H1 (cell line): ENCODE measurements around the gene KCTD8. TPM values are rescaled to one million over a fixed set of nuclear protein-coding genes. Genes with fewer than 3 reads are reported as not detected.
A peak's percentile ranks its signal among the peaks of the same experiment; 100 is the strongest.

Source experiments
- CTCF ChIA-PET: fragments of 300-600 bp; sonication (Branson Sonifier 250); formaldehyde crosslinking; loops from one replicate; lab custom pipeline; 2021; ENCODE audit not compliant: partially characterized antibody; lab: Charles Lee
- POLR2A ChIA-PET: fragments of 300-600 bp; sonication (Branson Sonifier 250); formaldehyde crosslinking; loops from one replicate; lab custom pipeline; 2021; ENCODE audit warnings: inconsistent platforms; ENCODE audit not compliant: partially characterized antibody; lab: Charles Lee
- DNase-seq, 2 experiments: peaks; one replicate each; pipeline versions ENCODE4 v3.0.0 to v3.0.0-alpha.2; 2010 to 2022; ENCODE audit warnings: low spot score in 2 of 2, low read depth in 1 of 2, mixed read lengths in 1 of 2
- FAIRE-seq: peaks from 2 replicates; lab custom pipeline; 2011; peaks lifted over from hg19 to GRCh38; lab: Jason Lieb, UNC
- H2AFZ ChIP-seq: 2 replicates; pipeline ENCODE4 v1.8.1; 2012; ENCODE audit warnings: low read length, inconsistent platforms
- H2AK5ac ChIP-seq: 2 replicates; pipeline ENCODE4 v1.6.1; 2013; ENCODE audit warnings: low read depth, low read length
- H2BK120ac ChIP-seq: replicated peaks from 2 replicates; pipeline ENCODE3; 2013; ENCODE audit warnings: low read depth, low read length, inconsistent platforms
- H2BK12ac ChIP-seq: 2 replicates; pipeline ENCODE4 v1.6.1; 2013; ENCODE audit warnings: low read depth, low read length
- H2BK15ac ChIP-seq: 2 replicates; pipeline ENCODE4 v1.6.1; 2013; ENCODE audit warnings: low read length
- H2BK20ac ChIP-seq: 2 replicates; pipeline ENCODE4 v1.6.1; 2013; ENCODE audit warnings: low read length
- H2BK5ac ChIP-seq: 2 replicates; pipeline ENCODE4 v1.6.1; 2013; ENCODE audit warnings: low read depth, low read length
- H3K14ac ChIP-seq: 2 replicates; pipeline ENCODE4 v1.6.1; 2013; ENCODE audit warnings: inconsistent platforms; ENCODE audit not compliant: insufficient read length
- H3K18ac ChIP-seq: 2 replicates; pipeline ENCODE4 v1.6.1; 2013; ENCODE audit warnings: low read length; ENCODE audit errors: extremely low read depth
- H3K23ac ChIP-seq: 2 replicates; pipeline ENCODE4 v1.6.1; 2013; ENCODE audit warnings: inconsistent platforms; ENCODE audit not compliant: insufficient read length
- H3K23me2 ChIP-seq: 2 replicates; pipeline ENCODE4 v1.6.1; 2013; ENCODE audit warnings: low read depth, low read length
- H3K27ac ChIP-seq: 2 replicates; pipeline ENCODE4 v1.6.1; 2011; ENCODE audit warnings: low read depth, low read length, inconsistent platforms
- H3K27me3 ChIP-seq, 4 experiments: replicated peaks in 1 of 4; 1 replicate in 1 of 4; 2 replicates in 3 of 4; pipeline versions ENCODE4 v1.6.1 to v1.8.1; 2011 to 2013; ENCODE audit warnings: low read length in 3 of 4, mild to moderate bottlenecking in 3 of 4, inconsistent platforms in 2 of 4, mixed read lengths in 2 of 4, moderate library complexity in 1 of 4; ENCODE audit not compliant: control insufficient read depth in 3 of 4, insufficient read depth in 3 of 4; ENCODE audit errors: extremely low read depth in 1 of 4
- H3K36me3 ChIP-seq, 4 experiments: 2 replicates each; pipeline versions ENCODE4 v1.6.1 to v1.8.1; 2011 to 2013; ENCODE audit warnings: mild to moderate bottlenecking in 4 of 4, low read length in 3 of 4, moderate library complexity in 2 of 4, control low read depth in 1 of 4, inconsistent platforms in 1 of 4; ENCODE audit not compliant: insufficient read depth in 4 of 4, control insufficient read depth in 2 of 4
- H3K4ac ChIP-seq: replicated peaks from 2 replicates; pipeline ENCODE3; 2013; ENCODE audit warnings: low read length, low read depth, mixed read lengths, inconsistent platforms; ENCODE audit not compliant: insufficient read length
- H3K4me1 ChIP-seq, 4 experiments: replicated peaks in 1 of 4; 1 replicate in 1 of 4; 2 replicates in 3 of 4; pipeline versions ENCODE4 v1.6.1 to v1.8.1; 2011 to 2013; ENCODE audit warnings: low read length in 3 of 4, inconsistent platforms in 2 of 4, mixed read lengths in 1 of 4; ENCODE audit not compliant: insufficient read depth in 4 of 4, control insufficient read depth in 3 of 4
- H3K4me2 ChIP-seq, 2 experiments: 2 replicates each; pipeline versions ENCODE4 v1.6.1 to v1.8.1; 2011 to 2013; ENCODE audit warnings: low read depth in 2 of 2, low read length in 2 of 2, control low read depth in 1 of 2, inconsistent platforms in 1 of 2, mild to moderate bottlenecking in 1 of 2; ENCODE audit not compliant: insufficient read depth in 1 of 2
- H3K4me3 ChIP-seq, 4 experiments: fragments of 200-600, 300-600 bp in 1 of 4; sonication (generic), shearing (Covaris generic), sonication (Bioruptor Twin) in 1 of 4; 2 replicates each; pipeline versions ENCODE4 v1.5.1 to v1.8.1; 2011 to 2016; ENCODE audit warnings: low read length in 4 of 4, low read depth in 3 of 4, control low read depth in 2 of 4, inconsistent platforms in 2 of 4, mild to moderate bottlenecking in 2 of 4, mixed read lengths in 1 of 4, moderate library complexity in 1 of 4; ENCODE audit not compliant: insufficient read depth in 2 of 4; ENCODE audit errors: extremely low read depth in 1 of 4
- H3K56ac ChIP-seq: replicated peaks from 2 replicates; pipeline ENCODE3; 2013; ENCODE audit warnings: low read depth, mild to moderate bottlenecking, mixed read lengths, low read length, inconsistent platforms; ENCODE audit not compliant: insufficient read length
- H3K79me1 ChIP-seq: 2 replicates; pipeline ENCODE4 v1.6.1; 2013; ENCODE audit warnings: low read depth, low read length, control low read depth
- H3K79me2 ChIP-seq, 2 experiments: 2 replicates each; pipeline versions ENCODE4 v1.6.1 to v1.8.1; 2012 to 2013; ENCODE audit warnings: low read length in 2 of 2, mild to moderate bottlenecking in 2 of 2, inconsistent platforms in 1 of 2; ENCODE audit not compliant: insufficient read depth in 2 of 2, control insufficient read depth in 1 of 2
- H3K9ac ChIP-seq, 4 experiments: replicated peaks in 1 of 4; 1 replicate in 1 of 4; 2 replicates in 3 of 4; pipeline versions ENCODE4 v1.6.1 to v1.8.1; 2011 to 2013; ENCODE audit warnings: low read depth in 3 of 4, low read length in 3 of 4, control low read depth in 2 of 4, mild to moderate bottlenecking in 2 of 4, moderate library complexity in 2 of 4, inconsistent platforms in 1 of 4; ENCODE audit errors: extremely low read depth in 1 of 4
- H3K9me3 ChIP-seq, 2 experiments: 2 replicates each; pipeline versions ENCODE4 v1.6.1 to v1.8.1; 2012 to 2013; ENCODE audit warnings: mild to moderate bottlenecking in 2 of 2, moderate library complexity in 2 of 2, control low read depth in 1 of 2, inconsistent platforms in 1 of 2, low read depth in 1 of 2, low read length in 1 of 2, mixed read lengths in 1 of 2; ENCODE audit not compliant: insufficient read depth in 2 of 2
- H4K20me1 ChIP-seq, 2 experiments: replicated peaks in 1 of 2; 2 replicates each; pipeline versions ENCODE3 to v1.8.1; 2011 to 2013; ENCODE audit warnings: inconsistent platforms in 2 of 2, low read length in 2 of 2, mild to moderate bottlenecking in 1 of 2; ENCODE audit not compliant: insufficient read depth in 2 of 2, control insufficient read depth in 1 of 2
- H4K5ac ChIP-seq: 2 replicates; pipeline ENCODE4 v1.6.1; 2013; ENCODE audit warnings: low read length, low read depth, mixed read lengths, inconsistent platforms; ENCODE audit not compliant: insufficient read length
- H4K8ac ChIP-seq: 2 replicates; pipeline ENCODE4 v1.8.0; 2013; ENCODE audit warnings: mild to moderate bottlenecking, moderate library complexity, low read length, inconsistent platforms; ENCODE audit not compliant: insufficient read depth; ENCODE audit errors: extremely low read depth
- H4K91ac ChIP-seq: replicated peaks from 2 replicates; pipeline ENCODE3; 2013; ENCODE audit warnings: low read length, mixed read lengths, inconsistent platforms; ENCODE audit not compliant: insufficient read length
- BACH1 ChIP-seq: IDR thresholded peaks from 2 replicates; pipeline ENCODE4 v1.6.1; 2012; ENCODE audit warnings: low read length, improper control_type of control experiment
- BCL11A ChIP-seq, 2 experiments: IDR thresholded peaks; one replicate each; pipeline ENCODE4 v1.6.1; 2011; ENCODE audit warnings: low read depth in 2 of 2, low read length in 2 of 2, mild to moderate bottlenecking in 2 of 2
- JUN ChIP-seq: IDR thresholded peaks from 2 replicates; pipeline ENCODE4 v1.6.1; 2011; ENCODE audit warnings: low read depth, mild to moderate bottlenecking, improper control_type of control experiment, low read length
- MAFK ChIP-seq: IDR thresholded peaks from 2 replicates; pipeline ENCODE4 v1.6.1; 2012; ENCODE audit warnings: low read depth, mild to moderate bottlenecking, improper control_type of control experiment, low read length
- NANOG ChIP-seq: IDR thresholded peaks from 2 replicates; pipeline ENCODE4 v1.6.1; 2011; ENCODE audit warnings: low read length, low read depth, mild to moderate bottlenecking, inconsistent platforms; ENCODE audit not compliant: insufficient read depth, poor library complexity, severe bottlenecking
- RAD21 ChIP-seq, 2 experiments: IDR thresholded peaks in 1 of 2; conservative IDR thresholded peaks in 1 of 2; 2 replicates each; pipeline ENCODE4 v1.6.1; 2011; ENCODE audit warnings: low read depth in 2 of 2, low read length in 2 of 2, improper control_type of control experiment in 1 of 2, inconsistent platforms in 1 of 2, mild to moderate bottlenecking in 1 of 2, moderate library complexity in 1 of 2
- RBBP5 ChIP-seq: IDR thresholded peaks from 2 replicates; pipeline ENCODE4 v1.7.1; 2012; ENCODE audit warnings: low read depth, mild to moderate bottlenecking, inconsistent platforms, low read length, moderate library complexity, borderline replicate concordance
- RNF2 ChIP-seq: fragments of 200-900, 300-1000 bp; sonication (generic); IDR thresholded peaks from 2 replicates; pipeline ENCODE4 v1.7.1; 2016; ENCODE audit warnings: borderline replicate concordance, low read depth, mild to moderate bottlenecking, antibody characterized with exemption, low read length; ENCODE audit not compliant: poor library complexity, severe bottlenecking; ENCODE audit errors: missing control alignments
- SUZ12 ChIP-seq: fragments of 200-600 bp; sonication (generic); IDR thresholded peaks from 2 replicates; pipeline ENCODE4 v1.6.1; 2012; ENCODE audit warnings: mild to moderate bottlenecking, inconsistent platforms, low read length, moderate library complexity, mixed read lengths
- TBP ChIP-seq: IDR thresholded peaks from 2 replicates; pipeline ENCODE4 v1.6.1; 2011; ENCODE audit warnings: low read depth, low read length, improper control_type of control experiment
- WGBS, 2 experiments: shearing (Covaris generic) in 1 of 2; methylation state at CpG; one replicate each; pipeline versions ENCODE4 v1.1.6 to v1.1.7; 2013 to 2015; ENCODE audit warnings: low lambda C conversion rate in 2 of 2, mixed read lengths in 2 of 2, inconsistent platforms in 1 of 2, low coverage in 1 of 2, missing lambda C conversion rate in 1 of 2; ENCODE audit not compliant: insufficient replicate concordance in 2 of 2, insufficient coverage in 1 of 2, insufficient read length in 1 of 2; ENCODE audit errors: extremely low coverage in 1 of 2, missing lambda C conversion rate in 1 of 2; 5-methylcytosine and 5-hydroxymethylcytosine counted together
- polyA plus RNA-seq, 7 experiments: library from polyadenylated mRNA; depleted of rRNA in 3 of 7; stranded (reverse) in 5 of 7; unstranded in 2 of 7; fragments of >200 nt in 5 of 7; fragments of 200-250 nt in 2 of 7; gene quantifications; 1 replicate in 5 of 7; 2 replicates in 1 of 7; 4 replicates in 1 of 7; pipeline versions ENCODE4 v1.2.1 to v1.2.3, GENCODE V29; 2011 to 2013; ENCODE audit warnings: missing spikeins in 2 of 7, mixed read lengths in 2 of 7
- total RNA-seq: library from RNA; stranded (reverse); fragmentation: NEBNext Ultra II Directional; extraction: Animal tissue kit (Norgen Biotek cat#: 25700); gene quantifications from 2 replicates; pipeline ENCODE4 v1.2.1, GENCODE V29; 2021
- TF ChIP-seq, protein P1 (sequence below), 3 experiments: IDR thresholded peaks; 1 replicate in 2 of 3; 2 replicates in 1 of 3; pipeline versions ENCODE4 v1.5.1 to v1.6.1; 2011; ENCODE audit warnings: low read length in 3 of 3, mild to moderate bottlenecking in 3 of 3, inconsistent platforms in 2 of 3, low read depth in 1 of 3, moderate library complexity in 1 of 3; ENCODE audit not compliant: insufficient read depth in 1 of 3; ENCODE audit errors: control extremely low read depth in 1 of 3

The KCTD8 gene
- total and polyA plus RNA-seq, 2 of the 8 experiments (the other 6 are each of a cell fraction or from before 2014, with no cell fraction given): 2.9 to 3.7 TPM

DNA sequence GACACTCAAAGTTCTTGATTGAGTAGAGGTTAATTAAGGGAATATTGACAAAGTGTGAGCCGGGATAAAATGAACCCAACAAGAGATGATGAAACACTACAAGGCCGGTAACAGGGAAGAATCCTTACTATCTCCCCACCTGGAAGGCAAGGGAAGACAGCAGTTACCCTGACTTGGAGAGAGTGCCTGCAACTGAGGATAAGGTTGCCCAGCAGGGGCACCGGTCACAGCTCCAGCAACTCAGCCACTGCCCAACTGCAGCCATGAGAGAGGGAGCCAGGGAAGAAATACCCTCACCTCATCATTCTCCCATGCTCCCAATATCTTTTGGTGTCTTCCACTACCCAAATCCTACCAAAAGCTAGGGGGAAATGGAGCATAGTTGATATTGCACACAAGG is 212.7 kb downstream of the KCTD8 start:
- FAIRE-seq (no peak), DNase-seq (no peak)
- no peak overlapping the region for H3K14ac ChIP-seq
- no peaks in the 10 kb centered on the region for H3K36me3 ChIP-seq
- TF ChIP-seq TBP: no peak
- no peak for TF ChIP-seq MAFK
- TF ChIP-seq BACH1: no peak
- no peak for TF ChIP-seq BCL11A (IDR thresholded peaks at IDR 0.05; ENCODE audit: low read depth in 2 of 2, low read length in 2 of 2)
- TF ChIP-seq RAD21 (IDR thresholded peaks at IDR 0.05 in 1 of 2, conservative IDR thresholded peaks at IDR 0.05 in 1 of 2; ENCODE audit: low read depth in 2 of 2, low read length in 2 of 2): peak; percentile 5 to 8; a peak in 2 of 4 replicates
- TF ChIP-seq, protein P1, sequence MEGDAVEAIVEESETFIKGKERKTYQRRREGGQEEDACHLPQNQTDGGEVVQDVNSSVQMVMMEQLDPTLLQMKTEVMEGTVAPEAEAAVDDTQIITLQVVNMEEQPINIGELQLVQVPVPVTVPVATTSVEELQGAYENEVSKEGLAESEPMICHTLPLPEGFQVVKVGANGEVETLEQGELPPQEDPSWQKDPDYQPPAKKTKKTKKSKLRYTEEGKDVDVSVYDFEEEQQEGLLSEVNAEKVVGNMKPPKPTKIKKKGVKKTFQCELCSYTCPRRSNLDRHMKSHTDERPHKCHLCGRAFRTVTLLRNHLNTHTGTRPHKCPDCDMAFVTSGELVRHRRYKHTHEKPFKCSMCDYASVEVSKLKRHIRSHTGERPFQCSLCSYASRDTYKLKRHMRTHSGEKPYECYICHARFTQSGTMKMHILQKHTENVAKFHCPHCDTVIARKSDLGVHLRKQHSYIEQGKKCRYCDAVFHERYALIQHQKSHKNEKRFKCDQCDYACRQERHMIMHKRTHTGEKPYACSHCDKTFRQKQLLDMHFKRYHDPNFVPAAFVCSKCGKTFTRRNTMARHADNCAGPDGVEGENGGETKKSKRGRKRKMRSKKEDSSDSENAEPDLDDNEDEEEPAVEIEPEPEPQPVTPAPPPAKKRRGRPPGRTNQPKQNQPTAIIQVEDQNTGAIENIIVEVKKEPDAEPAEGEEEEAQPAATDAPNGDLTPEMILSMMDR (IDR thresholded peaks at IDR 0.05; ENCODE audit: control extremely low read depth in 1 of 3, insufficient read depth in 1 of 3, low read depth in 1 of 3, low read length in 3 of 3): peak in 2 of 3 experiments; percentile 15 to 27; a peak in 2 of 4 replicates
- TF ChIP-seq SUZ12: no peak
- no peak for TF ChIP-seq JUN
- TF ChIP-seq NANOG: no peak
- TF ChIP-seq RBBP5: no peak
- no peak for TF ChIP-seq RNF2
- H2BK12ac ChIP-seq: no peak overlapping the region
- ChIA-PET CTCF (no interaction called here), POLR2A (no interaction called here)
- no peak overlapping the region for H3K27ac ChIP-seq
- H2BK120ac ChIP-seq: no peak overlapping the region
- H3K18ac ChIP-seq: no peak overlapping the region
- H3K4me2 ChIP-seq: no peak overlapping the region
- peaks cover 0 to 6% (median 2%) of the 10 kb centered on the region in 4 experiments; a peak in 4 of 7 replicates for H3K27me3 ChIP-seq
- no peak overlapping the region for H2AK5ac ChIP-seq
- H4K91ac ChIP-seq: no peak overlapping the region
- H3K79me2 ChIP-seq: no peaks in the 10 kb centered on the region
- whole genome bisulfite sequencing, 2 experiments: 80% methylated on average over 3 of the region's 3 CpGs; no CpG with 5 or more reads in 1 of the 2 experiments
- H3K9ac ChIP-seq: no peak overlapping the region
- H3K79me1 ChIP-seq: no peaks in the 10 kb centered on the region
- H3K9me3 ChIP-seq: no peaks in the 10 kb centered on the region
- no peaks in the 10 kb centered on the region for H3K23me2 ChIP-seq
- no peaks in the 10 kb centered on the region; a peak in 1 of 7 replicates for H3K4me1 ChIP-seq
- H2BK20ac ChIP-seq: no peak overlapping the region
- H2BK15ac ChIP-seq: no peak overlapping the region
- H4K5ac ChIP-seq: no peak overlapping the region
- H2BK5ac ChIP-seq: no peak overlapping the region
- H3K4ac ChIP-seq: no peak overlapping the region
- no peaks in the 10 kb centered on the region for H4K20me1 ChIP-seq
- H4K8ac ChIP-seq: no peak overlapping the region
- H3K56ac ChIP-seq: no peak overlapping the region
- H3K23ac ChIP-seq: no peak overlapping the region
- no peak overlapping the region for H2AFZ ChIP-seq
- H3K4me3 ChIP-seq: no peak overlapping the region
